GM12864 (cell line): ENCODE data around the gene PIK3R6.

Experiments
- DNase-seq: peaks from one replicate; pipeline ENCODE4 v3.0.0-alpha.2; 2011; ENCODE audit warnings: low read depth
- H3K4me3 ChIP-seq: 2 replicates; pipeline ENCODE4 v1.5.1; 2011; ENCODE audit warnings: mild to moderate bottlenecking, low read depth, low read length, control low read depth
- CTCF ChIP-seq: IDR thresholded peaks from 2 replicates; pipeline ENCODE4 v1.5.1; 2011; ENCODE audit warnings: low read depth, mild to moderate bottlenecking, moderate library complexity, low read length, control low read depth, inconsistent platforms; ENCODE audit errors: missing control alignments

Gene PIK3R6

GRCh38 chr17:8894202-8894671 is 26.8 kb upstream of the PIK3R6 start:
- no peak for TF ChIP-seq CTCF
- no peak overlapping the region for H3K4me3 ChIP-seq
- no peak for DNase-seq

GRCh38 chr17:8893621-8894201 is 26.2 kb upstream of the PIK3R6 start:
- no peak overlapping the region for H3K4me3 ChIP-seq
- TF ChIP-seq CTCF = no peak
- DNase-seq = no peak

GRCh38 chr17:8893059-8893458 is 25.6 kb upstream of the PIK3R6 start:
- no peak for DNase-seq
- TF ChIP-seq CTCF = no peak

GRCh38 chr17:8892338-8892690 is 24.8 kb upstream of the PIK3R6 start:
- peak; percentile 81 for DNase-seq
- no peak overlapping the region for H3K4me3 ChIP-seq

More at GRCh38 chr17:8893059-8893458, 25.6 kb upstream of the PIK3R6 start:
- H3K4me3 ChIP-seq = no peak overlapping the region

GRCh38 chr17:8890671-8891070 is 23.2 kb upstream of the PIK3R6 start:
- TF ChIP-seq CTCF = no peak
- H3K4me3 ChIP-seq = no peak overlapping the region
- no peak for DNase-seq

More at GRCh38 chr17:8892338-8892690, 24.8 kb upstream of the PIK3R6 start:
- no peak for TF ChIP-seq CTCF

- H3K4me3 ChIP-seq = no peak overlapping the region
- DNase-seq = no peak
- TF ChIP-seq CTCF = no peak
Measured at GRCh38 chr17:8889458-8890210, 22.2 kb upstream of the PIK3R6 start.
